Vagina (tissue), 2 donors: ENCODE data around the gene TOPAZ1. TPM values are rescaled to one million over a fixed set of nuclear protein-coding genes. Genes with fewer than 3 reads are reported as not detected.

ENCODE experiments used
- DNase-seq, 2 donors: peaks; one replicate each; pipeline ENCODE4 v3.0.0-alpha.2; 2017; ENCODE audit errors: extremely low spot score in 2 of 2
- H3K27ac ChIP-seq: fragments of 200-600 bp; sonication (generic); one replicate; pipeline ENCODE4 v1.5.1; 2019
- H3K27me3 ChIP-seq: fragments of 200-600 bp; sonication (generic); one replicate; pipeline ENCODE4 v1.5.1; 2019
- H3K36me3 ChIP-seq, 2 donors: fragments of 200-600 bp; sonication (generic); one replicate each; pipeline ENCODE4 v1.5.1; 2017 to 2019
- H3K4me1 ChIP-seq: fragments of 200-600 bp; sonication (generic); one replicate; pipeline ENCODE4 v1.5.1; 2019
- H3K4me3 ChIP-seq, 2 donors: fragments of 200-600 bp; sonication (generic); 1 replicate in 1 of 2; 2 replicates in 1 of 2; pipeline ENCODE4 v1.5.1; 2016 to 2019
- H3K9me3 ChIP-seq: fragments of 200-600 bp; sonication (generic); one replicate; pipeline ENCODE4 v1.5.1; 2019
- CTCF ChIP-seq, 3 experiments: fragments of 450-650 bp in 2 of 3; fragments of 200-600 bp in 1 of 3; sonication (generic) in 1 of 3; IDR thresholded peaks; one replicate each; pipeline ENCODE4 v1.5.1; 2017 to 2019; ENCODE audit warnings: antibody characterized with exemption in 3 of 3, mild to moderate bottlenecking in 2 of 3, moderate library complexity in 2 of 3
- POLR2A ChIP-seq, 2 donors: fragments of 450-650 bp; IDR thresholded peaks; one replicate each; pipeline ENCODE4 v1.6.1; 2017; ENCODE audit warnings: antibody characterized with exemption in 2 of 2, mild to moderate bottlenecking in 2 of 2, moderate library complexity in 2 of 2
- POLR2AphosphoS5 ChIP-seq, 2 donors: sonication (generic); formaldehyde crosslinking; IDR thresholded peaks; one replicate each; pipeline ENCODE4 v1.9.0; 2017; ENCODE audit warnings: antibody characterized with exemption in 2 of 2, mild to moderate bottlenecking in 2 of 2, low read depth in 1 of 2; ENCODE audit not compliant: insufficient read depth in 1 of 2
- intact Hi-C: fragments of 100-400 bp; cut with DNase I; formaldehyde crosslinking; loops from one replicate; pipeline ENCODE4 v1.15.1; 2023
- total RNA-seq: library from RNA; depleted of rRNA; stranded (reverse); fragments of >200 nt; gene quantifications from one replicate; pipeline ENCODE4 v1.2.3, GENCODE V29; 2016

TOPAZ1 gene
- total RNA-seq, 1 donor from 2014 or later: not detected

- H3K9me3 ChIP-seq: no peaks in the 10 kb centered on the region
- no peak for DNase-seq
- intact Hi-C loops: no loop called here
- no peaks in the 10 kb centered on the region for H3K27me3 ChIP-seq
- H3K4me3 ChIP-seq: no peak overlapping the region
- H3K36me3 ChIP-seq: peaks cover 0 to 4% of the 10 kb centered on the region in 2 donors
- no peak overlapping the region for H3K27ac ChIP-seq
- no peaks in the 10 kb centered on the region for H3K4me1 ChIP-seq
- TF ChIP-seq CTCF (IDR thresholded peaks at IDR 0.05) (no peak), POLR2AphosphoS5 (IDR thresholded peaks at IDR 0.05; ENCODE audit: insufficient read depth in 1 of 2, low read depth in 1 of 2) (no peak), POLR2A (IDR thresholded peaks at IDR 0.05) (no peak)
Observed at GRCh38 chr3:44365952-44366351, 124.3 kb downstream of the TOPAZ1 start.

GRCh38 chr3:44375450-44375849 is 133.8 kb downstream of the TOPAZ1 start:
- intact Hi-C loops: no loop called here
- H3K27me3 ChIP-seq: no peaks in the 10 kb centered on the region
- H3K36me3 ChIP-seq: no peaks in the 10 kb centered on the region
- DNase-seq: no peak
- H3K4me3 ChIP-seq: no peak overlapping the region
- H3K27ac ChIP-seq: no peak overlapping the region
- no peaks in the 10 kb centered on the region for H3K9me3 ChIP-seq
- H3K4me1 ChIP-seq: no peaks in the 10 kb centered on the region
- TF ChIP-seq POLR2AphosphoS5 (IDR thresholded peaks at IDR 0.05; ENCODE audit: insufficient read depth in 1 of 2, low read depth in 1 of 2) (no peak), POLR2A (IDR thresholded peaks at IDR 0.05) (no peak), CTCF (IDR thresholded peaks at IDR 0.05) (no peak)

Other genes starting within 250 kb of the TOPAZ1 start
- gene TCAIM, start 96.9 kb downstream of the TOPAZ1 start, total RNA-seq: 17.9 TPM
- 8.8 TPM for gene ZNF445, start 235.8 kb downstream of the TOPAZ1 start, total RNA-seq